Gastroesophageal sphincter (tissue), 2 donors: ENCODE results near the gene KLK8.

Experiments
- EP300 ChIP-seq: sonication (generic); formaldehyde crosslinking; IDR thresholded peaks from one replicate; pipeline ENCODE4 v1.6.1; 2017; ENCODE audit warnings: antibody characterized with exemption, mild to moderate bottlenecking
- POLR2AphosphoS5 ChIP-seq: sonication (generic); formaldehyde crosslinking; IDR thresholded peaks from one replicate; pipeline ENCODE4 v1.6.1; 2017; ENCODE audit warnings: antibody characterized with exemption

GRCh38 chr19:51010066-51010795 lies 8.8 kb upstream of the KLK8 start:
- no peak for TF ChIP-seq EP300
- no peak for TF ChIP-seq POLR2AphosphoS5
